Measurements from ENCODE around the gene CCDC34.

DNA sequence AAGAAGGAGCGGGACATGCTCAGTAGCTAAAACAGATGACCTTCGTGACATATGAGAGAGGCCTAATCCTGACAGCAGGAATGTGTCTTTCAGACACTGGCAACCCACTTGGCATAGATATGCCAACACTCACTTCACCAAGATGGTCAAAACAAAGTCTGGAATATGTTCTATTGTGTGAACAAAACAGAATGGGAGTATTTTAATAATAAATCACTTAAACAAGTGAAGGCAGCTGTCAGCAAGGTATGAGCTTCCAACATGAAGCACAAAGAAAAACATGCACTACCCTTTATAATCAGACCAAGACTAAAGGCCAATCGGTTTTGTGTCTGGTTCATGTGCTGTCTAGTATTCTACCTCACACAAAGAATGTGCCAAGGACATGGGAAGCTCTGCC is 23.1 kb downstream of the CCDC34 start:
- no peak for TF ChIP-seq POLR2AphosphoS5 (IDR thresholded peaks at IDR 0.05; ENCODE audit: low read depth, low read length)
- TF ChIP-seq TAF1 (IDR thresholded peaks at IDR 0.05; ENCODE audit: borderline replicate concordance, insufficient read depth, low read length) = no peak
- TF ChIP-seq, protein P1, sequence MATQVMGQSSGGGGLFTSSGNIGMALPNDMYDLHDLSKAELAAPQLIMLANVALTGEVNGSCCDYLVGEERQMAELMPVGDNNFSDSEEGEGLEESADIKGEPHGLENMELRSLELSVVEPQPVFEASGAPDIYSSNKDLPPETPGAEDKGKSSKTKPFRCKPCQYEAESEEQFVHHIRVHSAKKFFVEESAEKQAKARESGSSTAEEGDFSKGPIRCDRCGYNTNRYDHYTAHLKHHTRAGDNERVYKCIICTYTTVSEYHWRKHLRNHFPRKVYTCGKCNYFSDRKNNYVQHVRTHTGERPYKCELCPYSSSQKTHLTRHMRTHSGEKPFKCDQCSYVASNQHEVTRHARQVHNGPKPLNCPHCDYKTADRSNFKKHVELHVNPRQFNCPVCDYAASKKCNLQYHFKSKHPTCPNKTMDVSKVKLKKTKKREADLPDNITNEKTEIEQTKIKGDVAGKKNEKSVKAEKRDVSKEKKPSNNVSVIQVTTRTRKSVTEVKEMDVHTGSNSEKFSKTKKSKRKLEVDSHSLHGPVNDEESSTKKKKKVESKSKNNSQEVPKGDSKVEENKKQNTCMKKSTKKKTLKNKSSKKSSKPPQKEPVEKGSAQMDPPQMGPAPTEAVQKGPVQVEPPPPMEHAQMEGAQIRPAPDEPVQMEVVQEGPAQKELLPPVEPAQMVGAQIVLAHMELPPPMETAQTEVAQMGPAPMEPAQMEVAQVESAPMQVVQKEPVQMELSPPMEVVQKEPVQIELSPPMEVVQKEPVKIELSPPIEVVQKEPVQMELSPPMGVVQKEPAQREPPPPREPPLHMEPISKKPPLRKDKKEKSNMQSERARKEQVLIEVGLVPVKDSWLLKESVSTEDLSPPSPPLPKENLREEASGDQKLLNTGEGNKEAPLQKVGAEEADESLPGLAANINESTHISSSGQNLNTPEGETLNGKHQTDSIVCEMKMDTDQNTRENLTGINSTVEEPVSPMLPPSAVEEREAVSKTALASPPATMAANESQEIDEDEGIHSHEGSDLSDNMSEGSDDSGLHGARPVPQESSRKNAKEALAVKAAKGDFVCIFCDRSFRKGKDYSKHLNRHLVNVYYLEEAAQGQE (IDR thresholded peaks at IDR 0.05; ENCODE audit: insufficient read depth in 1 of 2, low read depth in 2 of 2, low read length in 2 of 2) = no peak
- TF ChIP-seq FOXP2 (optimal IDR thresholded peaks at IDR 0.05; ENCODE audit: borderline replicate concordance, extremely low read depth, extremely low read length, insufficient read depth) = no peak
- TF ChIP-seq SIN3A (IDR thresholded peaks at IDR 0.05; ENCODE audit: borderline replicate concordance, insufficient read depth, low read length) = no peak
